Effector memory CD8-positive, alpha-beta T cell (primary cell): ENCODE results near the gene SLC25A30.
"Not testable (repeated sequence)": the region's sequence is repeated elsewhere in the genome, so short reads cannot be mapped to it uniquely, and the experiment has no call there.

ENCODE experiments used
- ATAC-seq: fragments of 150-1000 bp; cut with Tn5 transposase; replicated peaks from 2 replicates; pipeline ENCODE4 v1.10.0; 2021; ENCODE audit warnings: mild to moderate bottlenecking, moderate library complexity
- DNase-seq, 3 experiments: peaks; one replicate each; pipeline ENCODE4 v3.0.0; 2021
- H3K27ac Mint-ChIP-seq, 2 donors: one replicate each; pipeline ENCODE4 v1.8.0; 2022; ENCODE audit warnings: mild to moderate bottlenecking in 2 of 2, mixed read lengths in 2 of 2, moderate library complexity in 2 of 2
- H3K27me3 Mint-ChIP-seq, 2 donors: one replicate each; pipeline ENCODE4 v1.8.0; 2022; ENCODE audit warnings: mixed read lengths in 2 of 2
- H3K36me3 Mint-ChIP-seq: one replicate; pipeline ENCODE4 v1.8.0; 2022; ENCODE audit warnings: mild to moderate bottlenecking, moderate library complexity, mixed read lengths; ENCODE audit not compliant: insufficient read depth
- H3K4me1 Mint-ChIP-seq, 2 donors: one replicate each; pipeline ENCODE4 v1.8.0; 2022; ENCODE audit warnings: low read depth in 2 of 2, mixed read lengths in 2 of 2
- H3K4me3 Mint-ChIP-seq, 2 donors: one replicate each; pipeline ENCODE4 v1.8.0; 2022; ENCODE audit warnings: mild to moderate bottlenecking in 2 of 2, mixed read lengths in 2 of 2, moderate library complexity in 2 of 2
- H3K9me3 Mint-ChIP-seq, 2 donors: one replicate each; pipeline ENCODE4 v1.8.0; 2022; ENCODE audit warnings: mixed read lengths in 2 of 2

Gene SLC25A30

DNA sequence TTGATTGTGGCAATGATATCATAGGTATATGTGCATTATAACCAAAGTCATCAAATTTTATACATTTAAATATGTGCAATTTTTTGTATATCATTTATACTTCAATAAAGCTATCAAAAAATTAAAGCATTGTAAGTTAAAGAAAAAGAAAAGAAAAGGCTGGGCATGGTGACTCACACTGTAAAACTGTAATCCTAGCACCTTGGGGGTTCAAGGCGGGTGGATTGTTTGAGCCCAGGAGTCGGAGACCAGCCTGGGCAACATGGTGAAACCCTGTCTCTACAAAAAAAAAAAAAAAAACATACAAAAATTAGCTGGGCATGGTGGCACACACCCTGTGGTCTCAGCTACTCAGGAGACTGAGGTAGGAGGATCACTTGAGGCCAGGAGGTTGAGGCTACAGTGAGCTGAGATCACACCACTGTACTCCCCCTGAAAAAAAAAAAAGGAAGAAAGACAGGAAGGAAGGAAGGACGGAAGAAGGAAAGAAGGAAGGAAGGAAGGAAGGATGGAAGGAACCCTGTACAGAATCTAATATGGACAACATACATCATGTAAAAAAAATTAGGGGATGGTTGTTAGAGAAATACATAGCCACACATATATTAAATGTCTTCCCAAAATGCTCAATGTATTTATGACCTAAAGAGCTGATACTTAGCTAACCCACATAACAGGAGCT, 21.7 kb upstream of the SLC25A30 start:
- Mint-ChIP-seq H3K27ac (no peak overlapping the region), H3K9me3 (no peaks in the 10 kb centered on the region), H3K4me3 (no peak overlapping the region), H3K36me3 (peaks cover 3% of the 10 kb centered on the region), H3K4me1 (peaks cover 0 to 5% of the 10 kb centered on the region in 2 donors), H3K27me3 (peaks cover 0 to 2% of the 10 kb centered on the region in 2 donors)
- ATAC-seq (no peak), DNase-seq (no peak)

GRCh38 chr13:45439008-45439407, 20.8 kb upstream of the SLC25A30 start:
- no peak for ATAC-seq
- H3K27me3 Mint-ChIP-seq = no peaks in the 10 kb centered on the region
- H3K4me3 Mint-ChIP-seq = no peak overlapping the region

DNA sequence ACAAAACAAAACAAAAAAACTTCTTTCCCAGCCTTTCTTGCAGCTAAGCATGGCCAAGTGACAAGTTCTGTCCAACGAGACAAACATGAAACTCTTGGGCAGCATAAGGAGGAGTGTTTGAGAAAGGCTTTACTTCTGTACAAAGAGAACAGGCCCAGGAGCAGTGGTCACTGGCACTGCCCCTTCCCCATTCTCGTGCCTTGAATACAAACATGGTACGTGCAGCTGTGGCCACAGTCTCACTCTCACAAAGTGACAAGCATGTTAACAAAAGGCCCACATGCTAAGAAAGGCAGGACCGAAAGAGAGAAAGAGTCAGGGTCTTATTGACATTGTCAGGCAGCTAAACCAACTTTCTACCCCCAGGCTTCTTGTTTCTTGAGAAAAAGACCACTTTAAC, 19.8 kb upstream of the SLC25A30 start:
- DNase-seq (no peak), ATAC-seq (no peak)
- no peaks in the 10 kb centered on the region for H3K9me3 Mint-ChIP-seq
- H3K27ac Mint-ChIP-seq = no peak overlapping the region
- H3K36me3 Mint-ChIP-seq = peaks cover 3% of the 10 kb centered on the region
- H3K4me3 Mint-ChIP-seq = no peak overlapping the region
- H3K4me1 Mint-ChIP-seq = peaks cover 0 to 5% of the 10 kb centered on the region in 2 donors
- H3K27me3 Mint-ChIP-seq = no peaks in the 10 kb centered on the region

More at GRCh38 chr13:45439008-45439407, 20.8 kb upstream of the SLC25A30 start:
- peaks cover 0 to 5% of the 10 kb centered on the region in 2 donors for H3K4me1 Mint-ChIP-seq
- no peak overlapping the region for H3K27ac Mint-ChIP-seq
- H3K36me3 Mint-ChIP-seq = peaks cover 3% of the 10 kb centered on the region
- no peak for DNase-seq
- H3K9me3 Mint-ChIP-seq = no peaks in the 10 kb centered on the region

- DNase-seq = no peak
- H3K27ac Mint-ChIP-seq = no peak overlapping the region
These were observed 18.8 kb upstream of the SLC25A30 start for GRCh38 chr13:45436953-45437352.

GRCh38 chr13:45436332-45436731, 18.2 kb upstream of the SLC25A30 start:
- no peaks in the 10 kb centered on the region for H3K27me3 Mint-ChIP-seq
- ATAC-seq (no peak), DNase-seq (no peak)
- no peak overlapping the region for H3K4me3 Mint-ChIP-seq
- no peaks in the 10 kb centered on the region for H3K36me3 Mint-ChIP-seq
- no peak overlapping the region for H3K27ac Mint-ChIP-seq
- H3K4me1 Mint-ChIP-seq = no peaks in the 10 kb centered on the region
- H3K9me3 Mint-ChIP-seq = no peaks in the 10 kb centered on the region

More at GRCh38 chr13:45436953-45437352, 18.8 kb upstream of the SLC25A30 start:
- Mint-ChIP-seq H3K36me3 (no peaks in the 10 kb centered on the region), H3K27me3 (no peaks in the 10 kb centered on the region), H3K4me1 (peaks cover 0 to 3% of the 10 kb centered on the region in 2 donors), H3K4me3 (no peak overlapping the region), H3K9me3 (no peaks in the 10 kb centered on the region)
- no peak for ATAC-seq

DNA sequence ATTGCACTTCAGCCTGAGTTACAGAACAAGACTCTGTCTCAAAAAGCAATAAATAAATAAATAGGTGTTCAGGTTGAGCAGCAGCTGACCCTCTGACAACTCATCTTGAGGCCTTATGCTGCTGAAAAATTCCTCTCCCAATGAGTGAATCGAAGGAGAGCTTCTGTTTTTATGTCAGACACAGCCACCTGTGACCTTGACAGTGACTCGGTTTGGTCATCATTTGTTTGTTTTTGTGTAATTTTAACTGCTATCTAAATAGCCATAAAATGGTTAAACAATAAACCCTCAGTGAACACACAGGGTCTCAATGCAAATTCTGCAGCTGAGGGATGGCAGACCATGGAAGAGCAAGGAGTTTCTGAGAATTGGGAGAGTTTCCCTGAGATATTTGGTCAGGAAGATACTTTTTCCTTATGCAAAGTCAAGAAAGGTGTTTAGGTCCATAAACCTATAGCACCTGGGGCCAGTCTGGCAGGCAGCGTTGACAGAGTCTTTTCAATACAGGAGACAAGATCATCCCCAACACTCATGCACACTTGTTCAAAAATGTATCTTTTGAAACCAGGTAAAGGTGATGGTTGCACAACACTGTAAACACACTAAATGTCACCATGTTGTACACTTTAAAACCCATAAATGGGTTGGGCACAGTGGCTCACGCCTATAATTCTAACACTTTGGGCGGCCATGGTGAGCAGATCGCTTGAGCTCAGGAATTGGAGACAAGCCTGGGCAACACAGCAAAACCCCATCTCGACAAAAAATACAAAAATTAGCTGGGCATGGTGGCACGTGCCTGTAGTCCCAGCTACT, 16.6 kb upstream of the SLC25A30 start:
- H3K9me3 Mint-ChIP-seq = no peaks in the 10 kb centered on the region
- no peak for DNase-seq
- no peaks in the 10 kb centered on the region for H3K4me1 Mint-ChIP-seq
- H3K36me3 Mint-ChIP-seq = no peaks in the 10 kb centered on the region
- no peak overlapping the region for H3K4me3 Mint-ChIP-seq
- ATAC-seq = no peak
- H3K27ac Mint-ChIP-seq = no peak overlapping the region
- H3K27me3 Mint-ChIP-seq = no peaks in the 10 kb centered on the region

DNA sequence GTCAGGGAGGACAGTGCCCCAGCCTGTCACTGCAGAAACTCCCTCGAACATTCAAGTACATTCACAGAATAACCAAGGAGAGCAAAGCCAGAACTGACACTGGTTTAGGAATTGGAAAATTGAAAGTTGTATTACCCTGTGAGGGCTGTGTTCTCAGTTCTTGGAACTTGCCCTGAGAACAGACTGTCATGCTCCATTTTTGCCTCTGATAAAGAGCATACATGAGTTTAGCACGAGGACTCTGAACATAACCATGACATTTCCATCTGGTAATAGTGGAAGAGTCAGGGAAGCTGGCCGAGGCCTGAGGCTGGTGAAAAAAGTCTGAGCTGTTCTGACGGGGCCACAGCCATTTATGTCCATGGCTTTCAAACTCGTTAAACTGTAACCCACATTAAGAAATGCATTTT, 15.2 kb upstream of the SLC25A30 start:
- ATAC-seq (no peak), DNase-seq (no peak)
- H3K4me1 Mint-ChIP-seq = no peaks in the 10 kb centered on the region
- H3K36me3 Mint-ChIP-seq = no peaks in the 10 kb centered on the region
- H3K27ac Mint-ChIP-seq = no peak overlapping the region
- H3K4me3 Mint-ChIP-seq = no peak overlapping the region
- H3K9me3 Mint-ChIP-seq = no peaks in the 10 kb centered on the region
- H3K27me3 Mint-ChIP-seq = no peaks in the 10 kb centered on the region

DNA sequence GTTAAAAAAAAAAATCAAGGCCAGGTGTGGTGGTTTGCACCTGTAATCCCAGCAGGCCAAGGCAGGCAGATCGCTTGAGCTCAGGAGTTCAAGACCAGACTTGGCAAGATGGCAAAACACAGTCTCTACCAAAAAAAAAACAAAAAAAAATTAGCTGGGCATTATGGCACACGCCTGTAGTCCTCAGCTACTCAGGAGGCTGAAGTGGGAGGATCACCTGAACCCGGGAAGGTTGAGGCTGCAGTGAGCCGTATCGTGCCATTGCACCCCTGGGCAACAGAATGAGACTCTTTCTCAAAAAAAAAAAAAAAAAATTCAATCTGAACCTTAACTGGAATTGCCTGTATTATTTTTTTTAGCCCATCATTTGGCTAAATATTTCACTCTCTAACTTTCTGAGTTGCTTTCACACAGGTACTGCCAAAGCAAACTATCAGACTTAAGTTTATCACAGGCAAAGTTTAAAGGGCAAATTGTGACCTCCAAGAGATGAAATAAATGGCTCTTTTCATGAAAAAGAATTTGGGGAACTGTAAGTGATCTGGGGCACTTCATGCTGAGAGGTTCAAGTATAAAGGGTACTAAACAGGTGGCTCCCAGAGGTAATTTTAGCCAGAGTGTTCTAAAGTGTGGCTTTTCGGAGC, 14.7 kb upstream of the SLC25A30 start:
- Mint-ChIP-seq H3K27ac (no peak overlapping the region), H3K27me3 (no peaks in the 10 kb centered on the region), H3K36me3 (no peaks in the 10 kb centered on the region), H3K4me1 (no peaks in the 10 kb centered on the region), H3K9me3 (no peaks in the 10 kb centered on the region), H3K4me3 (no peak overlapping the region)
- DNase-seq (no peak), ATAC-seq (no peak)

GRCh38 chr13:45426056-45426841, 8.1 kb upstream of the SLC25A30 start:
- not testable (repeated sequence) for H3K27me3 Mint-ChIP-seq, H3K36me3 Mint-ChIP-seq, H3K4me3 Mint-ChIP-seq, DNase-seq, H3K9me3 Mint-ChIP-seq, H3K27ac Mint-ChIP-seq, H3K4me1 Mint-ChIP-seq
- peak; percentile 51 for ATAC-seq

- Mint-ChIP-seq H3K27me3 (no peaks in the 10 kb centered on the region), H3K27ac (no peak overlapping the region), H3K4me1 (peaks cover 3 to 4% of the 10 kb centered on the region in 2 donors), H3K4me3 (no peak overlapping the region), H3K9me3 (no peaks in the 10 kb centered on the region), H3K36me3 (peaks cover 14% of the 10 kb centered on the region)
- no peak for DNase-seq
- ATAC-seq = no peak
These were observed 4.6 kb upstream of the SLC25A30 start for GRCh38 chr13:45422731-45423292.

- peaks cover 24% of the 10 kb centered on the region for H3K36me3 Mint-ChIP-seq
- peak overlapping the region; percentile 25 to 53 for H3K27ac Mint-ChIP-seq
- H3K27me3 Mint-ChIP-seq = no peaks in the 10 kb centered on the region
- H3K4me3 Mint-ChIP-seq = peak overlapping the region in 1 of 2 donors; percentile 29
- no peaks in the 10 kb centered on the region for H3K9me3 Mint-ChIP-seq
- peaks cover 13 to 14% of the 10 kb centered on the region in 2 donors for H3K4me1 Mint-ChIP-seq
- ATAC-seq = no peak
- DNase-seq = no peak
These were observed 1.8 kb upstream of the SLC25A30 start for GRCh38 chr13:45419945-45420344.

GRCh38 chr13:45419389-45419788, 1.2 kb upstream of the SLC25A30 start:
- not testable (repeated sequence) for H3K27me3 Mint-ChIP-seq, H3K4me3 Mint-ChIP-seq, DNase-seq, H3K9me3 Mint-ChIP-seq, ATAC-seq
- Mint-ChIP-seq H3K36me3 (peaks cover 24% of the 10 kb centered on the region), H3K4me1 (peaks cover 14 to 16% of the 10 kb centered on the region in 2 donors), H3K27ac (peak overlapping the region; percentile 25 to 53)
